Activated T-helper 1 cell treated with anti-CD3 and anti-CD28 coated beads, Interleukin-12 subunit alpha, Interleukin-12 subunit beta, Interleukin-2, Interleukin-4 antibody, amounts not matched to agents 30 ng/mL and 10 ng/mL and 1 ng/mL, durations not matched to agents 14 hours and 24 hours and 36 hours (primary cell): ENCODE measurements around the gene TCEA3. TPM values are rescaled to one million over a fixed set of nuclear protein-coding genes. Genes with fewer than 3 reads are reported as not detected.
"Not testable (repeated sequence)": the region's sequence is repeated elsewhere in the genome, so short reads cannot be mapped to it uniquely, and the experiment has no call there.

ENCODE experiments used
- DNase-seq: peaks from one replicate; pipeline ENCODE4 v3.0.0; 2021; ENCODE audit warnings: low spot score
- H3K27ac Mint-ChIP-seq: one replicate; pipeline ENCODE4 v1.8.0; 2021; ENCODE audit warnings: mild to moderate bottlenecking, mixed read lengths
- H3K27me3 Mint-ChIP-seq: one replicate; pipeline ENCODE4 v1.8.0; 2022; ENCODE audit warnings: mild to moderate bottlenecking, moderate library complexity, mixed read lengths; ENCODE audit not compliant: insufficient read depth
- H3K36me3 Mint-ChIP-seq: one replicate; pipeline ENCODE4 v1.8.0; 2021; ENCODE audit warnings: low read depth, mixed read lengths
- H3K4me1 Mint-ChIP-seq: one replicate; pipeline ENCODE4 v1.8.0; 2021; ENCODE audit warnings: low read depth, mixed read lengths
- H3K4me3 Mint-ChIP-seq: one replicate; pipeline ENCODE4 v1.8.0; 2021; ENCODE audit warnings: mild to moderate bottlenecking, moderate library complexity, mixed read lengths
- H3K9me3 Mint-ChIP-seq: one replicate; pipeline ENCODE4 v1.8.0; 2021; ENCODE audit warnings: mixed read lengths
- intact Hi-C: fragments of 100-400 bp; cut with micrococcal nuclease; formaldehyde crosslinking; loops from one replicate; pipeline ENCODE4 v1.15.1; 2024
- total RNA-seq: library from RNA; stranded (reverse); gene quantifications from 2 replicates; pipeline ENCODE4 v1.2.3, GENCODE V29; 2022

Gene TCEA3
- total RNA-seq, 1 donor from 2014 or later = 2.6 TPM

GRCh38 chr1:23394181-23394580 is 30.4 kb downstream of the TCEA3 start:
- Mint-ChIP-seq H3K9me3 (no peaks in the 10 kb centered on the region), H3K36me3 (no peaks in the 10 kb centered on the region), H3K27ac (no peak overlapping the region), H3K27me3 (no peaks in the 10 kb centered on the region), H3K4me3 (no peak overlapping the region), H3K4me1 (no peaks in the 10 kb centered on the region)
- no peak for DNase-seq
- intact Hi-C loops = loop anchor here (10.0 kb wide), 1 partner anchor 179 kb away; the partner anchor contains the start of gene HTR1D

- Mint-ChIP-seq H3K4me3 (no peak overlapping the region), H3K9me3 (no peaks in the 10 kb centered on the region), H3K4me1 (no peaks in the 10 kb centered on the region), H3K27ac (no peak overlapping the region), H3K27me3 (no peaks in the 10 kb centered on the region), H3K36me3 (no peaks in the 10 kb centered on the region)
- intact Hi-C loops = loop anchor here (10.0 kb wide), 1 partner anchor 179 kb away; the partner anchor contains the start of gene HTR1D
- no peak for DNase-seq
Measured at GRCh38 chr1:23393706-23394105, 30.8 kb downstream of the TCEA3 start.

GRCh38 chr1:23392125-23392855 is 32.3 kb downstream of the TCEA3 start:
- Mint-ChIP-seq H3K27me3 (no peaks in the 10 kb centered on the region), H3K4me3 (no peak overlapping the region), H3K36me3 (no peaks in the 10 kb centered on the region), H3K27ac (no peak overlapping the region), H3K9me3 (no peaks in the 10 kb centered on the region), H3K4me1 (no peaks in the 10 kb centered on the region)
- DNase-seq = no peak
- intact Hi-C loops = loop anchor here (10.0 kb wide), 1 partner anchor 177 kb away; the partner anchor contains the start of gene HTR1D

GRCh38 chr1:23389837-23390321 is 34.7 kb downstream of the TCEA3 start:
- no peak for DNase-seq
- Mint-ChIP-seq H3K4me1 (no peaks in the 10 kb centered on the region), H3K9me3 (no peaks in the 10 kb centered on the region), H3K4me3 (no peak overlapping the region), H3K36me3 (no peaks in the 10 kb centered on the region), H3K27ac (no peak overlapping the region), H3K27me3 (no peaks in the 10 kb centered on the region)
- intact Hi-C loops = loop anchor here (10.0 kb wide), 1 partner anchor 175 kb away; the partner anchor contains the start of gene HTR1D

GRCh38 chr1:23387494-23387893 is 37.1 kb downstream of the TCEA3 start:
- Mint-ChIP-seq H3K4me1 (no peaks in the 10 kb centered on the region), H3K36me3 (no peaks in the 10 kb centered on the region), H3K4me3 (no peak overlapping the region), H3K9me3 (no peaks in the 10 kb centered on the region), H3K27me3 (no peaks in the 10 kb centered on the region), H3K27ac (no peak overlapping the region)
- no peak for DNase-seq
- intact Hi-C loops = no loop called here

- intact Hi-C loops = no loop called here
Measured at GRCh38 chr1:23385119-23385621, 39.4 kb downstream of the TCEA3 start.

GRCh38 chr1:23384312-23385058 is 40.1 kb downstream of the TCEA3 start:
- Mint-ChIP-seq H3K4me3 (no peak overlapping the region), H3K36me3 (no peaks in the 10 kb centered on the region), H3K9me3 (no peaks in the 10 kb centered on the region), H3K27me3 (no peaks in the 10 kb centered on the region), H3K27ac (no peak overlapping the region), H3K4me1 (no peaks in the 10 kb centered on the region)
- DNase-seq = no peak
- intact Hi-C loops = no loop called here

More at GRCh38 chr1:23385119-23385621, 39.4 kb downstream of the TCEA3 start:
- DNase-seq = no peak
- H3K4me1 Mint-ChIP-seq = no peaks in the 10 kb centered on the region
- H3K9me3 Mint-ChIP-seq = no peaks in the 10 kb centered on the region
- H3K36me3 Mint-ChIP-seq = no peaks in the 10 kb centered on the region
- H3K4me3 Mint-ChIP-seq = no peak overlapping the region
- no peak overlapping the region for H3K27ac Mint-ChIP-seq
- H3K27me3 Mint-ChIP-seq = no peaks in the 10 kb centered on the region

GRCh38 chr1:23383577-23384311 is 40.8 kb downstream of the TCEA3 start:
- intact Hi-C loops = no loop called here
- no peaks in the 10 kb centered on the region for H3K4me1 Mint-ChIP-seq

GRCh38 chr1:23381233-23381885 is 43.2 kb downstream of the TCEA3 start:
- no peaks in the 10 kb centered on the region for H3K4me1 Mint-ChIP-seq
- no peak overlapping the region for H3K4me3 Mint-ChIP-seq
- H3K36me3 Mint-ChIP-seq = peaks cover 2% of the 10 kb centered on the region
- no peak for DNase-seq
- H3K27me3 Mint-ChIP-seq = no peaks in the 10 kb centered on the region
- H3K27ac Mint-ChIP-seq = no peak overlapping the region
- intact Hi-C loops = no loop called here
- H3K9me3 Mint-ChIP-seq = no peaks in the 10 kb centered on the region

More at GRCh38 chr1:23383577-23384311, 40.8 kb downstream of the TCEA3 start:
- H3K9me3 Mint-ChIP-seq = no peaks in the 10 kb centered on the region
- H3K36me3 Mint-ChIP-seq = peaks cover 2% of the 10 kb centered on the region
- no peak overlapping the region for H3K4me3 Mint-ChIP-seq
- no peak for DNase-seq
- H3K27me3 Mint-ChIP-seq = no peaks in the 10 kb centered on the region
- no peak overlapping the region for H3K27ac Mint-ChIP-seq

GRCh38 chr1:23380719-23381118 is 43.8 kb downstream of the TCEA3 start:
- Mint-ChIP-seq H3K36me3 (peaks cover 2% of the 10 kb centered on the region), H3K27ac (no peak overlapping the region), H3K4me1 (no peaks in the 10 kb centered on the region), H3K27me3 (no peaks in the 10 kb centered on the region), H3K4me3 (no peak overlapping the region), H3K9me3 (no peaks in the 10 kb centered on the region)
- no peak for DNase-seq
- intact Hi-C loops = no loop called here

GRCh38 chr1:23380236-23380635 is 44.3 kb downstream of the TCEA3 start:
- H3K27ac Mint-ChIP-seq, H3K27me3 Mint-ChIP-seq, H3K36me3 Mint-ChIP-seq, H3K4me3 Mint-ChIP-seq, intact Hi-C loops, H3K4me1 Mint-ChIP-seq, DNase-seq, H3K9me3 Mint-ChIP-seq: not testable (repeated sequence)
